Mucosa of gallbladder (tissue), 1 donor: Measurements from ENCODE around the gene HOXA9. TPM values are rescaled to one million over a fixed set of nuclear protein-coding genes. Genes with fewer than 3 reads are reported as not detected.

Source experiments
- DNase-seq: peaks from one replicate; pipeline ENCODE4 v3.0.0-alpha.2; 2020; ENCODE audit warnings: low spot score
- total RNA-seq: library from RNA; stranded (reverse); gene quantifications from one replicate; pipeline ENCODE4 v1.2.1, GENCODE V29; 2021
- donor health status: DM: no; HTN: no; CAD: no.

The HOXA9 gene
- total RNA-seq, 1 donor from 2014 or later = 0.17 TPM

GRCh38 chr7:27112955-27113949 is 52.1 kb downstream of the HOXA9 start:
- DNase-seq = no peak

Other genes starting within 250 kb of the HOXA9 start
- gene HOXA1, start 69.5 kb downstream of the HOXA9 start, total RNA-seq = 0.40 TPM
- 0.52 TPM for gene HOXA2, start 62.9 kb downstream of the HOXA9 start, total RNA-seq
- gene HOXA4, start 34.8 kb downstream of the HOXA9 start, total RNA-seq = 2.3 TPM
- 0.81 TPM for gene HOXA5, start 21.9 kb downstream of the HOXA9 start, total RNA-seq
- gene HOXA6, start 17.8 kb downstream of the HOXA9 start, total RNA-seq = 0.29 TPM
- gene HOXA3, start 13.0 kb downstream of the HOXA9 start, total RNA-seq = 1.8 TPM
- not detected for gene HOXA7, start 8.9 kb downstream of the HOXA9 start, total RNA-seq
- 0.12 TPM for gene HOXA10, start 8.8 kb upstream of the HOXA9 start, total RNA-seq
- gene HOXA11, start 19.7 kb upstream of the HOXA9 start, total RNA-seq = not detected
- gene HOXA13, start 34.6 kb upstream of the HOXA9 start, total RNA-seq = 0.06 TPM
- not detected for gene EVX1, start 77.3 kb upstream of the HOXA9 start, total RNA-seq